Frontal cortex (tissue), 4 donors: ENCODE results near the gene RASGRF2. TPM values are rescaled to one million over a fixed set of nuclear protein-coding genes. Genes with fewer than 3 reads are reported as not detected.

Experiments
- DNase-seq, 2 donors: peaks; one replicate each; pipeline ENCODE4 v3.0.0; 2012; ENCODE audit warnings: low spot score in 2 of 2
- FAIRE-seq: peaks from 2 replicates; lab custom pipeline; 2012; peaks lifted over from hg19 to GRCh38; lab: Jason Lieb, UNC
- total RNA-seq: library from RNA; depleted of rRNA; stranded (reverse); fragments of >200 nt; gene quantifications from one replicate; pipeline ENCODE4 v1.2.3, GENCODE V29; 2014
- donor health status: control.
- donor health status: control.
- donor health status: control.

Gene RASGRF2
- total RNA-seq, 1 donor from 2014 or later, result 12.2 TPM

DNA sequence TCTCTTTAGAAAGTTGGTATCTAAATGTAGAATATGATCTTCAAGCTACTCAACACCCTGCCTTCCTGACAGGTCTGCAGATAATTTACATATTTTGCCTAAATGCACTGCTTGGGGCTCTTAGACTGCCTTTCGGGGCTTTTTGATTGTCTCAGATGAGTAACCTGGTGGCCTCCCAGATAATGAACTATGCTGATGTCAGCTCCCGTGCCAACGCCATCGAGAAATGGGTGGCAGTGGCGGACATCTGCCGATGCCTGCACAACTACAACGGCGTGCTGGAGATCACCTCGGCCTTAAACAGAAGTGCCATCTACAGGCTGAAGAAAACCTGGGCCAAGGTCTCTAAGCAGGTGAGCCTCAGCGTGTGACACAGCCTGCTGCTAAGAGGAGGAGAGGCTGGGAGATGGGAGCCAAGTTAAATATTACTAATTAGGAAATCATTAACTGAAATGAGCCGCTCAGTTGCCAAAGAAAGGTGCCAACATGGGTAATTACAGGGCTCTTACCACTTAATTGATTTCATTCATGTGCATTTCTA, 252.1 kb downstream of the RASGRF2 start:
- FAIRE-seq, result no peak
- no peak for DNase-seq

DNA sequence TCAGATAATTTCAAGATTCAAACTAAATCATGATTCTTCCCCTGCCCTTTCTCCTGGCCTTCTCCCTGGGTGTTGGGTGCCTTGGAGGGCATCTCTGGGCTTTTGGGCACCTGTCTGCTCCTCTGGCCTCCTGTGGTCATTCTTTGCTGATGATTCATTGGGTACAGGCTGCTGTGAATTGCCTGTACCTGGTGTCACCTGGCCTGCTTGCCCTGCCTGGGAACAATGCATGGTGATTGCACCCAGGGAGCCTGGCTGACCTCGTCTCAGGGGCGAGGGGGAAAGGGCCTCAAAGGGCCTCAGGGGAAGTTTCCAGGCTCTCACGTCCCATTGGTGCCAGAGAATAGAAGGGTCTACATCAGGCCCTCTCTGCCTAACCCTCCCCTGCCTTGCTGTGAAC, 252.9 kb downstream of the RASGRF2 start:
- no peak for FAIRE-seq

DNA sequence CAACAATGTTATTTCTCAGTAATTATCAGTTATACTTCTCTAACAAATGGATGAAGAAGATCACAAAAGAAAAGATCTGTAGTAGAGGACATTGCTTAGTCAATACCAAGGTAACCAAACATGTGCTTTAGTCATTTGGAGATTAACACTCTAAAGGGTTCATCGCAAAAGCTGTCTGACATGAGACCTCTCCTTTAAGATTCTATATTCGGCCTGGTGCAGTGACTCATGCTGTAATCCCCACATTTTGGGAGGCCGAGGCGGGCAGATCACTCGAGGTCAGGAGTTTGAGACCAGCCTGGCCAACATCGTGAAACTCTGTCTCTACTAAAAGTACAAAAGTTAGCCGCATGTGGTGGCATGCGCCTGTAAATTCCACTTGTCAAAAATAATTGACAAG, 254.7 kb downstream of the RASGRF2 start:
- FAIRE-seq, result no peak
- no peak for DNase-seq

More for the DNA sequence above, 252.9 kb downstream of the RASGRF2 start:
- DNase-seq, result no peak

DNA sequence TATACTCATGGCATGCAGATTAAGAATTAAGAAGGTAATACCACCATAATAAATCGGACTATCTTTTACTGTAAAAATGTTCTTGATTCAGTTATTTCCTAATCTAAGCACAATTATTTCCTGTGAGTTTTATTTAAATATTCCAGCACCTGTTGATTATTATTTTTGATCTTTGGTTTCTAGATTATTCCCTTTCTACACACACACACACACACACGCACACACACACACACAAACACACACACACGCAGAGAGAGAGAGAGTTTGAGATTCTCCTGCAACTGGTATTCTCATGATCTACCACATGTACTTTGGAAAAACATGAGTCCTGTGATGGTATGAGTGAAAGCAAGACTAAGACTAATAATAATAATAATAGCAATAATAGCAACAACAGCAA, 256.0 kb downstream of the RASGRF2 start:
- DNase-seq, result no peak

DNA sequence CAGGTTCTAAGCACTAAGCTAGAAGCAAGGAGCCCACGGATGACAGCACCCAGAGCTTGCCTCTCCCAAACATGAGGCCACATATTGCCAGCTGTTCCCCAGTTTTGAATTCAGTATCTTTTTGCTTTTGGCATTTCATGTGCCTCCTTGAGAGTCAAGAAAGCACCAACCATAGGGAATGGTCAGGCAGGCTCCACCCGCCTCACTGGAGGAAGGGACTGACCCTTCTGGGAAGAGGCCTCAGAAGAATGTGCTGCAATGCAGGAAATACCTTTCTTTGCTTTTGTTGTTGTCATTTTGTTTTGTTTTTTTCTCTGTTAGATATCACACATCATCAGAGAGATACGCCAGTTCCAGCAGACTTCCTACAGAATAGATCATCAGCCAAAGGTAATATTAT, 259.2 kb downstream of the RASGRF2 start:
- FAIRE-seq (no peak), DNase-seq (no peak)

More for the DNA sequence above, 256.0 kb downstream of the RASGRF2 start:
- FAIRE-seq, result no peak

DNA sequence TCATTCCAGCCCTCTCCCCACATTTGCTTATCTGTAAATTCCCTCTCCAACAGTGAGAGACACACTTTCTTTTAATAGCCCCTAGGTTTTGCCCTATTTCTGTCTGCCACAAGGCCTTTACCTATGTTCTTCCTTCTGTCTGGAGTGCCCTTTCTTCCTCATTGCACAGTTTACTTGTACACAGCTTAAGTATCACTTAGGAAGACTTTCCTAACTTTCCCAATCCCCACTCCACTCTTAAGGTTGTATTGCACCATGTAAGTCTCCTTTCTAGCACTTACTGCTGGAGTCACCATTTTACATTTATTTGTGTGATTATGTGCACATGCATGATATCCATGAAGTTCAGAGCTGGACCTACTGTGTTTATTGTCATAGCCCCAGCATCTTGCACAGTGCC, 262.1 kb downstream of the RASGRF2 start:
- no peak for FAIRE-seq

DNA sequence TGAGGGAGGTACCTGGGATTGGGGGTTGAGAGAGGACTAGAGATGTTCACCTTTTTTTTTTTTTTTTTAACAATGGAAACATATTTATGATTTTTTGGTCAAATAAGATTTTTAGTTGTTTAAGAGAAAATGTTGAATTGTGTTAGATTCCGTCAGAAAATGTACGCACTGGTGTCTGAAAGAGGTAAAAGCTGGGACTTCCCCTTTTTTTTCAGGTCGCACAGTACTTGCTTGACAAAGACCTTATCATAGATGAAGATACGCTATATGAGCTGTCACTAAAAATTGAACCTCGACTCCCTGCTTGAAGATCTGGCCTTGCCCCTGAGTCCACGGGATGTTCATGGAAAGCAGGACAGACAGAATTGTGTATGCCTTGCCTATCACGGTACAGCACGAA, 265.3 kb downstream of the RASGRF2 start:
- FAIRE-seq (no peak), DNase-seq (no peak)

More for the DNA sequence above, 262.1 kb downstream of the RASGRF2 start:
- no peak for DNase-seq

DNA sequence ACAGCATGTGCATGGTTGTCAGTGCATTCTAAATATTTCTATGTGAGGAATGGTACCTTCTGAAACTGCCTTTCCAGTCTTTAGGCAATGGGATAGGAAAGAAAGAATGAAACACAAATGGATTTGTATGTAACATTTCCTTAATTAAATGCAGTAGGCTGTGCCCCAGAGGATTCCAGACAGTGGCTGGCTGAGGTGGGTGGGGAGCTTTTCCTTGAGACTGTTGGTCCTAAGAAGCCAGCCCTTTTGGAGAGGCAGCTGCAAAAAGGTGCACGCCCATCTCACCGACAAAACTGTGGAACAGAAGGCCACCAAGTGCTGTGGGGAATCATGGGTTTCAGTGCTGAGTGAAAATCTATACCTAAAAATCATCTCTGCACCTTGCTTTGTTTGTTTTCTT, 266.1 kb downstream of the RASGRF2 start:
- DNase-seq (no peak), FAIRE-seq (no peak)

DNA sequence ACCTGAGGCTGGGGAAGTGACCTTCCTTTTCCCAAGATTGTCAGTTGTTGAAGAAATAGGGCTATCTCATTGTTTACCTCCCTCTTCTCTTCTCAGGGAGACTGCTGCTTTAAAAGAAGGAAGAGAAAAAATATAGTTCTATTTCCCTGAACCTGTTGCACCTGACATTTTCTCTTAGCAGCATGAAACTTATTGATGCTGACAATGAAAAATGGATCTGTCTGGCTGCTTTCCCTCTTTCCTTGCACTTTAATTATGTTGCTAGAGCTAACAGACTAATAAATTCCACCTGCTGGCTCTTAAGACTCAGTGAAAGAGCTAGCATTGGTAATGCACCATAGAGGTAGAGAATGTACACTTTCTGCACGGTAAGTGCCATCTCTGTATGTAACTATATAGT, 266.8 kb downstream of the RASGRF2 start:
- FAIRE-seq, result no peak
- no peak for DNase-seq

DNA sequence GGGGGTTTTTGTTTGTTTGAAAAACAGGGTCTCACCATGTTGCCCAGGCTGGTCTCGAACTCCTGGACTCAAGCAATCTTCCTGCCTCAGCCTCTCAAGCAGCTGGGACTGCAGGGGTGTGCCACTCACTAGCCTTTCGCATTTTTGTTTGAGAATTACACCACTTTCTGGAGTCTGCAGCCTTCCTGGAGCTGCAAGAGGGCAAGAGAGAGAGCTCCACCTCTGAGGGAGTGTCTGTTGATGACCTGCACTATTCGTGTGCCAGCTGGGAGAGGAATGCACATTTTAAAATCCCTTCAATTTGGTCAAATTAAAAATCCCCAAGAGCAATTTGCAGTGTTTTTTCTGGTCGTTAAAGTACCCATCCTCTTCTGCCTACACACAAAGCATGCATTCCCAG, 267.9 kb downstream of the RASGRF2 start:
- FAIRE-seq (no peak), DNase-seq (no peak)

DNA sequence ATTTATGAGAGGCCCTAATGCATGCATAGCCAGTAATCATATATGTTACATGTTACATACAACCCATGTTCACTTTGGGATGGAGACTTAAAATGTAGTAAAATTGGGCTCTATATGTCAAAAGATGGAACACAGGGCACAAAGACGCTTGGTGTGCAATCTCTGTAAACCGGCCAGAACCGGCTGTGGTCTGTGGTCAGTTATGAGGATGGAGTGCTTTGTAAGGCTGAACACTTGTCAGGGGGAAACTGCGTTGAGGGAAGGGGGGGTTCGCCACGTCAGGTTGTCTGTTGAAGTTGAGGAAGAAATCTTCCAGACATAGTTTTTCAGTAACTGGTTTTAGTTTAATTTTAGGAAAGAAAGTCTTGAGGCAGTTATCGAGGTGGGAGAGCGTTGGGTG, 270.3 kb downstream of the RASGRF2 start:
- FAIRE-seq, result no peak
- no peak for DNase-seq

DNA sequence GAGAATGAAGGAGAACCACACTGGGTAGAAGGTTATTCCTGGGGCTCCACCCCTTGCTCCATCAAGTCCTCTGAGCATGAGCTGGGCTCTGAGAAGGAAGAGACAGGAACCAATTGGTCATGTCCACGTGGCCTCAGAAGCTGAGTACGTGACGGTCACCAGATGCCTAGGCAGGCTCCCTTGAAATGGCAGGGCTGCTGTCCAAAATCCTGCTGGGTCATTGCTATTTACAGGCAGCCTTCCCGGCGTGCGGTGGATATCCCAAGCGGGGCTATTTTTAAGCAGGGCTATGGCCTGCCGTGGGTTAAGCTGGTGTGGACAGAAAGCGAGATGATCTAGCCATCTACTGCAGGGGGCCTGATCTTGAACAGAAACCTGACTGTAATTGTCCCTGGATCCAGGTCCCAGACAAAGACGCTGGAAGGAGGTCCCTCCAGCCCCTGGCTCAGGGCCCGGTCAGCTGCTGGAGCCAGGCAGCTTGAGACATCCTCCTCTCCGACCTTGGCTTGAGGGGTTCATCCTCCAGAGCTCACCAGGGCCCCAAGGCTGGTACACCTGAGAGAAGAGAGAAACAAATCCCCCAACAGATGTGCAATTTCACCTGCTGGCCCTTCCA, 272.4 kb downstream of the RASGRF2 start:
- FAIRE-seq, result no peak
- DNase-seq, result peak in 1 of 2 donors; percentile 49

DNA sequence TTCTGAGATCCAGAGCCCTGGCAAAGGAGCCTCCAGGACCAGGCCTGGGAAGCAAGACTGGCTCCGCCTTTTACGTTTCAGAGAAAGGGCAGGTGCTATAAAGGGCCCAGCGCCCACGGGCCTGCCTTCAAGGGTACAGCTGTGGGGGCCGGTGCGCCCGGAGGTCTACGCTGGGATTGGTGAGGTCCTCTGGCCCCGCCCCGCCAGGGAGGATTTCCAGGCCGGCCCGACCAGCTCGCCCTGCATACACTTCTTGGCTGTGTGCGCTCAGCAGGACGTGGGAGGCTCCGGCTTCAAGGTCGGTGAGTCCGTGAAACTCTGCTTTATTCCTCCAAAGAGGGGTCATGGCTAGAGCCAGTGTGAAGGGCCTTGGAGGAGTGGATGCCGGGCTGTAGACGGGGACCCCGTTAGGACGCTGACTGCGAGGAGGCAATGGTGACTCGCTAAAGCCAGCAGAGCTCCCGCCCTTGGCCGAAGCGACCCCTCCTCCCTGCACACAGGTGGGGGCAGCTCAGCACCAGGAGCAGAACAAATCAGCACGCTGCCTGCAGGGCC, 273.0 kb downstream of the RASGRF2 start, which contains the start of gene CKMT2:
TSS of gene CKMT2 (plus strand) at position 243 of the 555 bp plus-strand sequence. CDS start 17,811 bp downstream, outside the sequence.
- FAIRE-seq (no peak), DNase-seq (peak in 1 of 2 donors; percentile 44)

DNA sequence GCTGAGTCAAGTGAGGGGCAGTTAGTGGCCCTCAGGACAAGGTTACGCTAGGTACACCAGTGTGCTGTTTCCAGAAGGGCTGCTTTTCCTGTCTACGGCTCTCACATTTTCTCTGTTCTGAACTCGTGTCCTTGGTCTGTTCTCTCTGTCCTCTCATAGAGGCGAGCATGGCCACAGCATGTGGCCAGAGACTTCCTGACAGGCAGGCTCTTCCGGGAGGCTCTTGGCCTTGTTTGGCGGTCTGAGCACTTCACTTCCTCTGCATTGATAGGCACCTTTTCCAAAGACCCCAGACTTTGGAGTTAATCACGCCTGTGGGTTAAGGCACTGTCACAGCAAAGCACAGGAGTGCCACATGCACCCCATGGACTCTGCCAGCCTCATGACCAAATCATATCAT, 274.1 kb downstream of the RASGRF2 start:
- FAIRE-seq, result no peak
- DNase-seq, result no peak

DNA sequence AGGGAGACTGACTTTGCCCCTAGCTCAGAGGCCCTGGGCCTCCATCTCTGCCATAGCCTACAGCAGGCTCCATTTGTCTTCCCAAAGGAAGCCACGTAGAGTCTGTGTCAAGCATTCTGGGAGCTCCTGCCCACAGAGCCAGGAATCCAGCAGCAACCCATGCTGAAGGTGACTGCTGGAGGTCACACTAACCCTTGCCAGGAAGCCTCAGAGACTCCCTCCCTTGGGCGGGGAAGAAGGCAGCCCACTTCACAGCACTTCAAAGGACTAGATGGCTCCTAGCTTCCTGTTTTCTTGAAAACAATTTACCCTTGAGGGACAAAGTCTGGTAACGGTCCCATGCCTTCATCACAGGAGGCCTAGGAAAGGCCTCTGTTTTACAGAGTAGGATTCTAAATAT, 274.6 kb downstream of the RASGRF2 start:
- FAIRE-seq (no peak), DNase-seq (no peak)

DNA sequence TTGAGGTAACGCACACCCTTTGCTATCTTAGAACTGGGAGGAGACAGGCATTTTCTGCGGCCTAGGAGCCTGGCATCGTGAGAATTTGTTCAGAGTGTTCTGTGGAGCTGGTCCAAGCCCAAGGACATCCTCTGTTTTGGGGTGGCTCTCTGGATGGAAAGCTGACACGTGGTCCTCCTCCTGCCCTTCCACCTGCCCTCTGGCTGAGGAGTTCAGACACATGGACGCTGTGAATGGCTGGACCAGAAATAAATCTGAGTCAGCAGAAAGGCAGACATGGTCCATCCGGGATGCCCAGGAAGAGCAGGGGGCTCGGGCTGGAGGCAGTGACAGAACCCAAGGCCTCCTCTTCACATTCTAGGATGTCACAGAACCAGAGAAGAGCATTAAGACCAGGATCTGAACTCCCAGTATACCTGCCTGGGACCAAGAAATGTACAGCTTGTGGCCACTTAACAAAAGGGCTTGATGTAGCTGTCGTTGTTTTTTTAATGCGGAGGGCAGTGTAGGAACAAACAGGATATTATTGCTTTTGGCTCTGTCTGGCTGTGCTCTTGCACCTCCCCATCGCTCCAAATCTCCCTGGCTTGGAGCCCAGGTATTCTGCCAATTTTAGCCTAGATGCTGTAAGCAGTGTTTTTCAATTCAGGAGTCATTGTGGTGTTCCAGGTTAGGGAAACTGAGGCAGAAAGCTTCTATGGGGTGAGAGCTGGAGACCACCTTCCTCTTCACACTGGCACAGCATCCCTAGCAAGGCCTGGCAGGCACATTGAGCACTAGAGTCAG, 275.3 kb downstream of the RASGRF2 start:
- FAIRE-seq (no peak), DNase-seq (no peak)

DNA sequence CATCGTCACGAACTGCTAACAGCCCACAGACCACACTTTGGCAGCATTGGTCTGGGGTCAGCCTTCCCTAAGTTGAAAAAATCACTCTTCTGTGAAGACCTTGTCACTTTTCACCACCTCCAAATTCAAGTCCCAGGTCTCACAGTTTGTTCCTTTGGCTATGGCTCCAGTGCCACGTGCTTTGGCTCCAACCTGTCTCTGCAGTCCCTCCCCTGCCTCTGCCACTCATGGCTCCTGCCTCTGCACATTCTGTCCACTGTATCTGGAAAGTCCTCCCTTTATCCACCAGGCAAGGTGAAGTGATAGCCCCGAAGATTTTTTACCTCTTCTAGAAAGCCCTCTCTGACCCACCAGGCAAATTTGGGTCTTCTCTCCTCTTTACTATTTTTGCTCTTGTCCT, 278.3 kb downstream of the RASGRF2 start:
- FAIRE-seq (no peak), DNase-seq (no peak)

DNA sequence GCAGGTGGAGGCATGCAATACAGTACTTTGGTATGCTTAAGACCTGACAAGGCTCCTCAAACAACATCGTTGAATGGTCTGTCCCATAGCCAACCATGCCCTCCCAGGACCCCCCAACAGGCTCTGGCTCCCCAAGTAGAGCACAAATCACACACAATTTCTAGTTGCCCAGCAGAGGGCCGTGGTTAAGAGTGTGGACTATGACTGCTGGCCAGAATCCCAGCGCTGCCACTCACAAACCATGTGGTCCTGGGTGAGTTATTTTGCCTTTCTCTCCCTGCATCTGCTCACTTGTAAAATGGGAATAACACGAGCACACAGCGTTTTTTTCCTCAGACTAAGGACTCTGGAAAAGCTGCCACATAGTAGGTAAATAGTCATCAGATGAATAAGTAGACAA, 279.4 kb downstream of the RASGRF2 start:
- FAIRE-seq (no peak), DNase-seq (peak in 1 of 2 donors; percentile 35)

DNA sequence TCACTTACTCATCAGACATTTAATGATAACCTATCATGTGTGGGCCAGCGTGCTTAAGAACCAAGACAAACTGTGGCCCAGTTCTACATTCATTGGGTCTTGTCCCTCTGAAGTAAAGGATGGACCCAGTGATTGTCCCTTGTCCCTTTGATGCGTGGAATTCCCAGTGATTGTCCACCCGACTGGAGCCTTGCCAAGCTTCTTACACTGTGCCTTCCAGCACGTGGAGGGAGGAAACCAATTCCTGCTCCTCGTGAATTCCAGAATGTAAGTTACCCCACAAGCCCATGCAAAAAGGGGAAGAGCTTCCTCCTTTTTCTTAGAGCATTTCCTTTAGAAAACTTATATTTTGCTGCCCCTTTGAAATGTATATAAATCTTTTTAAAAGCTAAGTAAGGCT, 280.8 kb downstream of the RASGRF2 start:
- no peak for FAIRE-seq
- DNase-seq, result no peak

DNA sequence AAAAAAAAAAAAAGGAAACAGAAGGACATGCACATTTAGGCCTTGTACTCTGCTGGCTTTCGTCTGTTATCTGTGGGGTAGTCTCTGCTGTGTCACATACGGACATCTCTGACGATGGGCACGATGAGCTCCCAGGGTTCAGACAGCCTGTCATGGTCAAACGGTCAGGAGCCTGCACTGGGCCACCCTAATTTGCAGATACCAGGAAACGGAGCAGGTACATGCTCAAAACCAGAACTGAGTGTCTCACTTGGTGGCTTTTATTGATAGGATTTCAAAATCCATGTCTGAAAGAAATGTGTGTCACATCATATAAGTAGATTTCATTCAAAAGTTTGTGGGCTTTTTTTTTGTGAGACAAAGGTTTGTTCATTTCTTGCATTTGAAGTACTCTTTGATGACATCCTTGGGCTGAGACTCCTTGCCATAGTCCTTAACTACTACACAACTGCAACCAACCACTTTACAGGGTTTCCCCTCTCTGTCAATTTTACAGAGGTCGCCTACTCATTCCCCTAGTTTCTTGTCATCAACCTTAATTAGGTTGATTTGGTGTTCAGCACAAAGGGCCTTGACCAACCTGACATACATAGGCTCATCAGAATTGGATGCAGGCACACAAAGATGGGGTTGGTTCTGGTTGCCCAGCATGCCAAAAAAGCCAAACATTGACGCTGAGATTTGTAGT, 281.9 kb downstream of the RASGRF2 start:
- DNase-seq (no peak), FAIRE-seq (no peak)
